Panc1 (cell line): ENCODE data around the gene TNFAIP2.

Experiments used
- CTCF ChIP-seq: fragments of 450-650 bp; IDR thresholded peaks from 2 replicates; pipeline ENCODE4 v1.5.1; 2017; ENCODE audit warnings: mild to moderate bottlenecking
- REST ChIP-seq, 2 experiments: IDR thresholded peaks; 2 replicates each; pipeline ENCODE4 v1.6.1; 2011 to 2012; ENCODE audit warnings: low read depth in 2 of 2, control low read depth in 1 of 2, low read length in 1 of 2, mild to moderate bottlenecking in 1 of 2, moderate library complexity in 1 of 2; ENCODE audit not compliant: insufficient read depth in 1 of 2

DNA sequence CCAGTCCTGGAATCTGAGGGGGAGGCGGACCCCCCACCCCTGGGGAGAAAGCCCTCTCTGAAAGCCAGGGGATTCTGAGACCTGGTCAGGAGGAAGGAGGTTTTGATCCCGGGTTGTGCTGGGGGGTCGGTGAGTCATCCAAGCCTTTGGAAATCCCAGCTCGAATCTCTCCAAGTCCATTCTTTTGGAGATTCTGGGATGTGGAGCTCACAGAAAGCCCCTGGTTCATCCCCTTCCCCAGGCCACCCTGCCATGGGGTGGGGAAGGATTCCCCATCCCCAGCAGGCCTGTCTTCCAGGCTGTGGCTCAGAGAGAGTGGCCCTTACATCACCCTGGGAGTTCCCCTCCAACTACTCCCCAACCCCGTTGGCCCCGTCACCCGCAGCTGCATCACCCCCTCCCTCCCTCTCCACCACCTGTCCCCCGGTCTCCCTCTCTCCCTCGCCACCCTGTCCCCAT is 14.5 kb upstream of the TNFAIP2 start:
- TF ChIP-seq CTCF = no peak
- no peak for TF ChIP-seq REST (IDR thresholded peaks at IDR 0.05; ENCODE audit: insufficient read depth in 1 of 2, low read depth in 2 of 2, low read length in 1 of 2)
